ENCODE measurements around the gene PIN1.

GRCh38 chr19:9848762-9849161, 13.6 kb downstream of the PIN1 start:
- TF ChIP-seq CTCF (IDR thresholded peaks at IDR 0.05) (no peak), POLR2A (IDR thresholded peaks at IDR 0.05) (no peak)
